H7 (cell line): ENCODE data around the gene SCAF8. TPM values are rescaled to one million over a fixed set of nuclear protein-coding genes. Genes with fewer than 3 reads are reported as not detected.
A peak's percentile ranks its signal among the peaks of the same experiment; 100 is the strongest.
"Not testable (repeated sequence)": the region's sequence is repeated elsewhere in the genome, so short reads cannot be mapped to it uniquely, and the experiment has no call there.

ENCODE experiments used
- DNase-seq: peaks from one replicate; pipeline ENCODE4 v3.0.0; 2012
- H3K27me3 ChIP-seq: 2 replicates; pipeline ENCODE4 v1.6.0; 2011; ENCODE audit warnings: mild to moderate bottlenecking, low read length; ENCODE audit not compliant: control insufficient read depth, insufficient read depth
- H3K36me3 ChIP-seq: replicated peaks from 2 replicates; pipeline ENCODE4 v1.5.1; 2011; ENCODE audit warnings: low read length; ENCODE audit not compliant: control insufficient read depth, insufficient read depth
- H3K4me3 ChIP-seq: 2 replicates; pipeline ENCODE4 v1.5.1; 2011; ENCODE audit warnings: low read depth, mild to moderate bottlenecking, control low read depth, low read length, moderate library complexity; ENCODE audit not compliant: insufficient read depth
- total RNA-seq: library from RNA; depleted of rRNA; stranded (reverse); fragments of >200 nt; shearing (Covaris generic); gene quantifications from 2 replicates; pipeline ENCODE4 v1.2.3, GENCODE V29; 2014

SCAF8 gene
- total RNA-seq, 1 experiment from 2014 or later: 21.3 TPM

DNA sequence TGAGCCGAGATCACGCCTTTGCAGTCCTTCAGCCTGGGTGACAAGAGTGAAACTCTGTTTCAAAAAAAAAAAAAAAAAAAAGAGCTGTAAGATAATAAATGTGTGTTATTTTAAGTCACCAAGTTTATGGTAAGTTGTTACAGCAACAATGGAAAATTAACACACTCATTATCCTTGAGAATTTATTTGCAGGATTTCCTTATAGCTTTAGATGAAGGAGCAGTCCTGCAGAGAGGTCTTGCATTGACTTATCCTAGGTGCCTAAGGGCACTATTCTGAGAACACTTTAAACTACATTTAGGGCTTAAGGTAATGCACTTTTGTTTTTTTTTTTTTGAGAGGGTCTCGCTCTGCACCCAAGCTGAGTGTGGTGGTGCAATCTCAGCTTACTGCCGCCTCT lies 13.8 kb upstream of the SCAF8 start:
- Histone ChIP-seq H3K4me3 (no peak overlapping the region), H3K36me3 (no peaks in the 10 kb centered on the region), H3K27me3 (no peaks in the 10 kb centered on the region)
- DNase-seq: no peak

DNA sequence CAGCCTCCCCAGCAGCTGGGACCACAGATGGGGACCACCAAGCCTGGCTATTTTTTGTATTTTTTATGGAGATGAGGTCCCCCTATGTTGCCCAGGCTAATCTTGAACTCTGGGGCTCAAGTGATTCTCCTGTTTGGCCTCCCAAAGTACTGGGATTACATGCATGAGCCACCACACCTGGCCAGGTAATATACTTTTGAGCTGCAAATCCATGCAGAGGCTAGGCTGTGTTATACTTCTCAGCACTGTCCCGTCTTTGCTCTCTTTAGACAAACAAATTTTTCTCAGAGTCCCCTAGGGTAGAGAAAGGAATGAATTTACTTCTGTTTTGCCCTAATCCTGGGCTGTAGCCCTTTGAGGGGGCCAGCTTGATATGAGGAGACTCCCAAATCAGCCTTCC lies 13.4 kb upstream of the SCAF8 start:
- no peak overlapping the region for H3K4me3 ChIP-seq
- no peaks in the 10 kb centered on the region for H3K27me3 ChIP-seq
- H3K36me3 ChIP-seq: no peaks in the 10 kb centered on the region
- DNase-seq: no peak

DNA sequence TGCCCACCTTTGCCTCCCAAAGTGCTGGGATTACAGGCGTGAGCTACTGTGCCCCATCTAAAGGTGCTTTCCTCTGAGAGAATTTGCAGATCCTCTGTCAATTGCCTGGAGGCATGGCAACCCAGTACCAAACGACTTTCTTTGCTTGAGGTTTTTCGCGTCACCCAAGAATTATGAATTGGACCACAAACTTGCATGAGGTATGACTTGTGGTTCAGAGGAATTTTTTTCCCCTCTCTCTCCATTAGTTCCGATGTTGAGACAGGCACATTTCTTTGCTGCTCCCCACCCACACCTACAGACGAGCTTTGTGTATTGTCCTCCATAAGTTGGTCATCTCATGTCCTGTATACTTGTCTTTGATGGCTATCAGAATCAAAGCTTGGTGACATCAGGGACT lies 11.8 kb upstream of the SCAF8 start:
- Histone ChIP-seq H3K27me3 (no peaks in the 10 kb centered on the region), H3K4me3 (no peak overlapping the region), H3K36me3 (no peaks in the 10 kb centered on the region)
- DNase-seq: no peak

DNA sequence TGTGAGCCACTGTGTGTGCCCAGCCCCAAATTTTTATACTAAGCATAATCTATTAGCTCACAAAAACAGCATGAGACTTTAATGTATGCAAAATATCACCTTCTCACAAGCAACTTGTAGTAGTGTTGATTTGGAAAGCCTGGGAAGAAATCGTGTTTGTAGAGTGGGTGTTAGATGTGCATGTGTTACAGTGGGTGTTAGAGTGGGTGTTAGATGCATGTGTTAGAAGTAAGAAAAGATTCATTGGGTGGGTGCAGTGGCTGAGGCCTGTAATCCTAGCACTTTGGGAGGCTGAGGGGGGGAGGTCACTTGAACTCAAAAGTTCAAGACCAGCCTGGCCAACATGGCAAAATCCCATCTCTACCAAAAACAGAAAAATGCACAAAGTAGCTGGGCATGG lies 6.3 kb upstream of the SCAF8 start:
- Histone ChIP-seq H3K27me3 (no peaks in the 10 kb centered on the region), H3K4me3 (no peak overlapping the region), H3K36me3 (no peaks in the 10 kb centered on the region)
- no peak for DNase-seq

DNA sequence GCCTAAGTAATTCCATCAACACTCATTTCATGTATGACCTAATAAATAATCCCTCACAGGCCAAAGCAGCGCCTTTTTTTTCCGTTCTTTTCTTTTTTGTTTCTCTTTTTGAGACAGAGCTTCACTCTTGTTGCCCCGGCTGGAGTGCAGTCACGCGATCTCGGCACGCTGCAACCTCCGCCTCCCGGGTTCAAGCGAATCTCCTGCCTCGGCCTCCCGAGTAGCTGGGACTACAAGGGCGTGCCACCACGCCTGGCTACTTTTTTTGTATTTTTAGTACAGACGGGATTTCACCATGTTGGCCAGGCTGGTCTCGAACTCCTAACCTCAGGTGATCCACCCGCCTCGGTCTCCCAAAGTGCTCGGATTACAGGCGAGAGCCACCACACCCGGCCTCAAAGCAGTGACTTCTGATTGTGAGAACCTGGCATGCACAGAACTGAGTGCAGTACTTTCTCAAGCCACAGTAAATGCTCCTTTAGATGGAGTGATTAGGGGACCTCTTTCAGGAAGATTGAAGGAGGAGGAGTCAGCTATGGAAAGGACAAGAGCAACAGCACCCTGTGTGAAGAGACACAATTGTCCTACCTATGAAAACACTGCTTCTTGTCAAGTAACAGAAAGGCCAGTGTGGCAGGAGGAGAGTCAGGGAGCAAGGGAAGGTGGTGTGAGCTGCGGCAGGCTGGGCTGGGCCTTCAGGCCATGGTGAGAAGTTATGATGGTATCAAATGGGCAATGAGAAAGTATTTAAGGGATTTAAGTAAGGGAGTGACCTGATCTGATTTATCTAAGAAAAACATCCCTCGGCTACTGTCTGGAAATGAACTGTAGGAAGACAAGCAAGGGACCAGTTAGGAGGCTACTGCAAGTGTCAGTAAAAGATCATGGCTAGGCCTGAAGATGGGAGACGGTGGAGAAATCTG lies 1.7 kb upstream of the SCAF8 start:
- H3K27me3 ChIP-seq: no peaks in the 10 kb centered on the region
- DNase-seq: peak; percentile 13
- no peaks in the 10 kb centered on the region for H3K36me3 ChIP-seq
- H3K4me3 ChIP-seq: no peak overlapping the region

DNA sequence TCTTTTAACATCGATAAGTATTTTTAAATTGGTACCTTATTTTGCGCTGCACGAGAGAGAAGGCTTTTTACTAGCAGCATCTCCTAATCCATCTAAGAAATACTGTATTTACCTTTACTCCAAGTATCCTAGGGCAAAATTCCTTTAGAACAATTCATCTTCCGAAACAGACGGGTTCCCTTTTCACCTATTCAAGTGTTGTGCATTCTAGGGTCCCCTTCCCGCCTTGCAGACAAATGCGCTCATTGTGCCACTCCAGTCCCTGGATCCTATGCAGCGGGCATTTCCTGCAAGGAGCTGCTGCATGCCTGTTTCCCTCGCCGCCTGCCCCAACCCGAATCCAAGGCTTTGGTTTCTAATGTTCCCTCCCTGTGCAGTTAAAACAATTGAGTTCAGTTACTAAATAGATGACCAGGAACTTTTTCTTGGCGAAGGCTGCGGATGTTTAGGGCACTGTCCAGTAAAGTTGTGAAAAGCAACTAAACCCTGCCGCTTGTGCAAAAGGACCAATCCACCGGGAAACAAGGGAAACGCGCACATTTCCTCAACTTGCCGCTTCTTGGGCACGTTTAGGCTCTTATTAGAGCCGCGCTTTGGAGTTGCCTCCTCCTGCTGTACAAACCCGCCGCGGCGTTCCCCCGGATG lies 556 bp upstream of the SCAF8 start:
- peak; percentile 68 for DNase-seq
- Histone ChIP-seq H3K36me3 (no peaks in the 10 kb centered on the region), H3K4me3 (peak overlapping the region; percentile 76), H3K27me3 (no peaks in the 10 kb centered on the region)

DNA sequence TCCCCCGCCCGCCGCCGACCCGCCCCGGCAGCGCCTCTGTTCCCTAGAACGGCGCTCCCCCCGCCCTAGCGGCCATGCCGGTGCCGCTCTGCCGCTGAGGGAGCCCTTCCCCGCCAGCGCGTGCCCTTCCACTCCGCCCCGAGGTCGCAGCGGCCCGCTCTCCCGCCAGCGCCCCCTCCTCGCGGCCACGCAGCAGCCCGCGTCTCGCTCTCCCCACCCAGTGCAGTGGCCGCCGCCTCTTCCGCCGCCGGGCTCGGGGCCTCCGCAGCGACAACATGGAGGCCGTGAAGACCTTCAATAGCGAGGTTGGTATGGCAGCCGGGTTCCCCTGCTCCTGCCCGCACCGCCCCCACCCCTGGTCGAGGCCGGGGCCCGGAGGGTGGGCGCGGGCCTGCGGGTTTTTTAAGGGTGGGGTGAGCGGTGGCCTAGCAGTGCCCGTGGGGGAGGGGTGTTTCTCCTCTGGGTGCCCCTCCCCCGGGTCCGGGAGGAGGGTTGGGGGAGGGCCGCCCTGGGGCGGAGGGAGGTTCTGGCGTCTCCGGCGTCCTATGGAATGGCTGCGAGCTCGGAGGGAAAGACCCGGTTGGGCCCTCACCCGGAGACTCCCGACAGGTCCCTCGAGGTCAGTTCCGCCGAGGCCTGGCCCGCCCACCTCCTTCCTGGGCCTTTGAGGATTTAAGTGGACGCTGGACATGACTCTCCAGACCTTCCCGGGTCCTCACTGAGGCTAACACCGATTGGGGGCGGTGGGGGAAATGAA lies 588 bp downstream of the SCAF8 start:
- Histone ChIP-seq H3K4me3 (peak overlapping the region; percentile 89), H3K36me3 (no peaks in the 10 kb centered on the region), H3K27me3 (no peaks in the 10 kb centered on the region)
- DNase-seq: peak; percentile 98

DNA sequence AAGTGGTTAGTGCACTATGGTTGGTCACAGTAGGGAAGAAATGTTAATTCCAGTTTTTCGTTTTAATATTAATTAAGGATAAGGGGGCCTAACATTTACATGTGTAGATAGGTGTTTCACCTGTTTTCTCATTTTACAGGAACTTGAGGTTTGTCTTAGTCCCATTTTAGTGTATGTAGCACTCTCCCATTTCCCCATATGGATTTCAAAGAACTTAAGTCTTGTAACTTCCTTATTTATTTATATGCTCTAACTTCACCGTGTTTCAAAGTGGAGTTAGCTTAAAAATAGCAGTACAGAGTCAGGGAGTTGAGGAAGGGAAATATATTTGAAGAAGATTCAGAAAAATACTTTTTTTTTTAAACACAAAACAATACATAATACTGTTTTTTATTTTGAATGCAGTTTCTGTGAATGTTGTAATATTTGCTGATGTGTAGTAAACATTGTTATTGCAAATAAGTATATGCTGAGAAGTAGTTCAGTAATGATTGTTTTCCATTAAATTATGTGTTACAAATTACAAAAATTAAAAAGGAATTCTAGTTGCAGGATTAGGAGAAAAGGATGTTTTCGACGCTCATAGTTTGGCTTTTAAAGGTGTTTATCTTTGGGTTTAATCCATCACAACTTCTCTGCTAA lies 3.5 kb downstream of the SCAF8 start:
- no peak overlapping the region for H3K4me3 ChIP-seq
- H3K27me3 ChIP-seq: no peaks in the 10 kb centered on the region
- DNase-seq: no peak
- no peaks in the 10 kb centered on the region for H3K36me3 ChIP-seq

DNA sequence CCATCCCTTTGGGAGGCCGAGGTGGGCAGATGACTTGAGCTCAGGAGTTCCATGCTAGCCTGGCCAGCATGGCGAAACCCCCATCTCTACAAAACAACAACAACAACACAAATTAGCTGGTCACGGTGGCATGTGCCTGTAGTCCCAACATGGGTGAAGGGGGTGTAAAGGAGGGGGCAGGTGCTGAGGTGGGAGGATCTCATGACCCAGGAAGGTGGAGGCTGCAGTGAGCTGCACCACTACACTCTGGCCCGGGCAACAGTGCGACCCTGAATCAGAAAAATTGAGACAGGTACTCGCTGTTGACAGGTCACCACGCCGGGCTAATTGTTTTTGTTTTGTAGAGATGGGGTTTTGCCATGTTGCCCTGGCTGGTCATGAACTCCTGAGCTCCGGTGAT lies 4.2 kb downstream of the SCAF8 start:
- no peaks in the 10 kb centered on the region for H3K27me3 ChIP-seq
- no peak for DNase-seq
- H3K36me3 ChIP-seq: no peaks in the 10 kb centered on the region
- no peak overlapping the region for H3K4me3 ChIP-seq

DNA sequence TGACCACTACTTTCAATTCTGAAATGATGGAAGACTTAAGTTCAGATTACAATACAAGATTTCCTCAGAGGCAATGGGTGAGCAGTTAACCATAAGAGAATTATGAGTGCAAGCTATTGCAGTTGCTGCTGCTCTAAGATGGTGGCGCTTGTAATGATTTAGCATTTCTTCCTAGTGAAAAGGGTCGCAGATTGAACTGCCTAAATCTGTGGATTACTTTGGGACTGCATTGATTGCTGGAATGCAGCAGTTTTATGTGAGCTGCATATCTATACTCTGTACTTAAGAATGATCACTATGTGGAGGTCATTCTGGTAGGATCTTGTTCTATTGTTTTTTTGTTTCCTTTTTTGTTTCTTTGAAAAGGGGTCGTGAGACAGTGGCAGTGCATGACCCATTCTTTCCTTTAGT lies 5.3 kb downstream of the SCAF8 start:
- no peaks in the 10 kb centered on the region for H3K27me3 ChIP-seq
- no peaks in the 10 kb centered on the region for H3K36me3 ChIP-seq
- H3K4me3 ChIP-seq: no peak overlapping the region
- no peak for DNase-seq

DNA sequence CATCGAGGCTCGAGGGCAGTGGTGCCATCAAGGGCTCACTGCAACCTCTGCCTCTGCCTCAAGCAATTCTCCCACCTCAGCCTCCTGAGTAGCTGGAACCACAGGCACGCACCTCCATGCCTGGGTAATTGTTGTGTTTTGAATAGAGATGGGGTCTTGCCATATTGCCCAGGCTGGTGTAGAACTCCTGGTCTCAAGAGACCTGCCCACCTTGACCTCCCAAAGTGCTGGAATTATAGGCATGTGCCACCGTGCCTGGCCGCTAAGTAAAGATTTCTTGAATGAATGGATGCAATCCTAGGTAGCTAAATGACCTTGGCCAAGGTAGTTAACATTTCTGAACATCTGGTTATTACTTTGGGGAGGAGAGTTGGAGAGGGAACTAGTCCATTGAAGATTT lies 7.4 kb downstream of the SCAF8 start:
- Histone ChIP-seq H3K4me3 (no peak overlapping the region), H3K36me3 (no peaks in the 10 kb centered on the region), H3K27me3 (no peaks in the 10 kb centered on the region)
- no peak for DNase-seq

DNA sequence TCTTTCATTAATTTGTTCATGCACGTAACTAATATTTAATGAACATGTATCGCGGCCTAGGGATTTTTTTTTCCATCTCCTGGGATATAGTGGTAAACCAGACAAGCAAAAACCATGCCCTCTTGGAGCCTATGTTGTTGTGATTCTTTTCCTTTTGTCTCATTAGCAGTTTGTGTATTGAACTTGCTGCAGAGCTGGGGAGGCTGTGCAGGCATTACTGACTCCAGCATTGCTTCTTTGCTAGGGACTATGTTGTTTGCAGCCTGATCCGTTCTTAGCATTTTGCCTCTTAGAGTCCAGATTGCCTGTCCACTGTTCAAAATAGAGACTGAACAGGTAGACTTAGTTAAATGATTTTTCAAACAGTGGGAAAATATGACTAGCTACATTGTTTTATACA lies 9.7 kb downstream of the SCAF8 start:
- Histone ChIP-seq H3K4me3 (no peak overlapping the region), H3K27me3 (no peaks in the 10 kb centered on the region), H3K36me3 (no peaks in the 10 kb centered on the region)
- DNase-seq: no peak

DNA sequence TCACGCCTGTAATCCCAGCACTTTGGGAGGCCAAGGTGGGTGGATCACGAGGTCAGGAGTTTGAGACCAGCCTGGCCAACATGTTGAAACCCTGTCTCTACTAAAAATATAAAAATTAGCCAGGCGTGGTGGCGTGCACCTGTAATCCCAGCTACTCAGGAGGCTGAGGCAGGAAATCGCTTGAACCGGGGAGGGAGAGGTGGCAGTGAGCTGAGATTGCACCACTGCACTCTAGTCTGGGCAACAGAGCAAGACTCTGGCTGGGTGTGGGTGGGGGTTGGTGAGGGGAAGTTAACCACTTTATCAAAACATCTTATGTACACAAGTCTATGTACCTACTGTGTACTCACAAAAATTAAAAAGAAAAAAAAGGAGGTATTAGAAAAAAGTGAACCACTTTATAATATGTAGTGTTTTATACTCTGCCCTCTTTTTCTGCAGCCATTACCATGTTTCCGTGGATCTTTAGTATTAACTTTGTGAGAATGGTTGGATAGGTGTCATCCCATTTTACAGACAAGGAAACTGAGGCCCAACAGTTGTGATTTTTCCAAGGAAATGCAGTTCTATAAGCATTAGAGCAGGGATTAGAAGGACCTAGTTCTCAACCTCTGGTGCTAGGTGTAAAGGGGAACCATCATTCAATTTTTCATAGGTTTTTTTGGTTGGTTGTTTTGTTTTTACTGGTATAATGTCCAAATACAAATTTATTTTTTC lies 11.0 kb downstream of the SCAF8 start:
- not testable (repeated sequence) for H3K4me3 ChIP-seq, H3K36me3 ChIP-seq, H3K27me3 ChIP-seq

DNA sequence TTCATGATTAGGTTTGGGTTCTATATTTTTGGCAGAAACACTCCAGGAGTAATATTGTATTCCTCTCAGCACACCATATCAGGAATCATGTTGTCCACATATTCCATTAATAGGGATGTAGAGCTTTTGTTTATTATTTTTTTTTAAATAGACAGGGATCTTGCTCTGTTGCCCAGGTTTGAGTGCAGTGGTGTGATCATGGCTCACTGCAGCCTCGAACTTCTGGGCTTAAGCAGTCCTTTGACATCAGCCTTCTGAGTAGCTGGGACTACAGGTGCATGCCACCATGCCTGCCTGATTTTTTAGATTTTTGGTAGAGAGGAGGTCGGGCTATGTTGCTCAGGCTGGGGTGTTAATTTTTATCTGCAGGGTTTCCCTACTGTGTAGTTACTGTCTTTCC lies 12.0 kb downstream of the SCAF8 start:
- no peak for DNase-seq
- H3K36me3 ChIP-seq: no peaks in the 10 kb centered on the region
- no peak overlapping the region for H3K4me3 ChIP-seq
- no peaks in the 10 kb centered on the region for H3K27me3 ChIP-seq

More for the DNA sequence above, 11.0 kb downstream of the SCAF8 start:
- DNase-seq: not testable (repeated sequence)
